HG02763 (cell line): Measurements from ENCODE around the gene RELCH.

Experiments used
- ATAC-seq: cut with Tn5 transposase; IDR thresholded peaks from one replicate; pipeline ENCODE4 v1.9.1; 2021; ENCODE audit warnings: mild to moderate bottlenecking, moderate library complexity; ENCODE audit not compliant: unreplicated experiment

The RELCH gene

DNA sequence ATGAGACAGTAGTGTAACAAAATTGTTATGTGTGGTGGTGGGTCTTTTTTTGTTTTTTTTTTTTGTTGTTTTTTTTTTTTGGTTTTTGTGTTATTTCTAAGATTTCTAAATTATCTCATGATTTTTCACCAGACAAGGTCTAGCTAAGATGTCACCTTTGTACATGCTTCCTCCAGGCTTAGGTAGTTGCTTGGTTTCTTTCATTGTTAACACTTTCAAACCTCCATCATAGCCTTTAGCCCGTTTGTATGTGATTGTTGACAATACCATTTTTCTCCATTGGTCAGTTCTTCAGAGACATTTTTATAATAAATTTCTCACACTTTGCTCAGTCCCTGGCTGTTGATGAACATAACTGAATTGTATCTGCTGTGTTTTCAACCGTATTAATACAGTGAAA is 2.2 kb downstream of the RELCH start:
- ATAC-seq, result no peak

DNA sequence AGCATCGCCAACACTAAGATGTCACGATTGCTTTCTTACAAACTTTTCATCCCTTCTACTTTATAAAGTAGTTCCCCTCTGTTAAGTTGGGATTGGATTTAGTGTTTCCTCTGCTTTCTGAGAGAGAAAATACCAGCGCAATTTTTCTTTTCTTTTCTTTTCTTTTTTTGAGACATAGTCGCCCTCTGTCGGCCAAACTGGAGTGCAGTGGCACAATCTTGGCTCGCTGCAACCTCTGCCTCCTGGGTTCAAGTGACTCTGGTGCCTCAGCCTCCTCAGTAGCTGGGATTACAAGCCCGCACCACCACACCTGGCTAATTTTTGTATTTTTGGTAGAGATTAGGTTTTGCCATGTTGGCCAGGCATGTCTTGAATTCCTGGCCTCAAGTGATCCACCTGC is 9.0 kb downstream of the RELCH start:
- no peak for ATAC-seq

- no peak for ATAC-seq
These were observed 9.9 kb downstream of the RELCH start for GRCh38 chr18:62196980-62197379.

GRCh38 chr18:62198259-62198658 is 11.2 kb downstream of the RELCH start:
- no peak for ATAC-seq

GRCh38 chr18:62199629-62200028 is 12.6 kb downstream of the RELCH start:
- ATAC-seq, result no peak

DNA sequence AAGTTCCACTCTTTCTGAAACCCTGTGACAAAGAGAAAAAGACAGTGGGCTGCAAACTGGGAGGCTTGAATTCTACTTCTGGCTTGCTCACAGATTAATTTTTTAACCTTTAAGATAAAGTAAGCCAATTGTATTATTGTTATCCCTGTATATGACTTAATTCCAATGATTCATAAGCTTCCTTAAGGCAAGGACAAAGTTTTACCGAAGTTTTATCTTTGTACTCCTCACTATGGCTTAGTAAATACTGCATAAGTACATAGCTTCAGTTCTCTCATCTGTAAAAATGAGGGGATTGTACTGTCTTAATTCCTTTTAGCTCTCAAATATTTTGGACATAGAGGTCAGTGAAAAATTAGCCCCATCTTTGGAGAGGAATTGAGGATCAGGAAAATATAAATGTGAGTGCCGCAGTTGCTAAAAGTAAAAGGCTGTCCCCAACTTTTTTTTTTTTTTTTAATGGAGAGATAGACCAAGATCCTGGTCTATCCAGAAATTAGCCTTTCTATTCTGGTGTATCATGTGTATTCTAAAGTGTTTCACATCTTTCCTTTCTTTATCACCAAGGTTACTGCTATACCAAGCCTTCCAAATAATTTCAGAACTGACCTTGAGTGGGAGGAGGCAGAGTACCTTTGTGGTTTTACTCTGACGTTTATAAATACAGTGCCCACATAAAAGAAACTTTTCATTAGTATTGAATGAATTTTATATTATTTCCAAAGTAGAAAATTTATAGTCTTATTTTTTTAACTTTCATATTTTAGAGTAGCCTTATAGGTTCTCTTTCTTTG is 13.3 kb downstream of the RELCH start:
- ATAC-seq, result no peak

- no peak for ATAC-seq
These were observed 14.8 kb downstream of the RELCH start for GRCh38 chr18:62201870-62202269.

- ATAC-seq, result no peak
These were observed 18.8 kb downstream of the RELCH start for GRCh38 chr18:62205824-62206223.

- ATAC-seq, result no peak
These were observed 19.5 kb downstream of the RELCH start for GRCh38 chr18:62206593-62206992.

GRCh38 chr18:62209046-62209445 is 22.0 kb downstream of the RELCH start:
- ATAC-seq, result no peak

GRCh38 chr18:62210138-62210537 is 23.1 kb downstream of the RELCH start:
- ATAC-seq, result no peak

DNA sequence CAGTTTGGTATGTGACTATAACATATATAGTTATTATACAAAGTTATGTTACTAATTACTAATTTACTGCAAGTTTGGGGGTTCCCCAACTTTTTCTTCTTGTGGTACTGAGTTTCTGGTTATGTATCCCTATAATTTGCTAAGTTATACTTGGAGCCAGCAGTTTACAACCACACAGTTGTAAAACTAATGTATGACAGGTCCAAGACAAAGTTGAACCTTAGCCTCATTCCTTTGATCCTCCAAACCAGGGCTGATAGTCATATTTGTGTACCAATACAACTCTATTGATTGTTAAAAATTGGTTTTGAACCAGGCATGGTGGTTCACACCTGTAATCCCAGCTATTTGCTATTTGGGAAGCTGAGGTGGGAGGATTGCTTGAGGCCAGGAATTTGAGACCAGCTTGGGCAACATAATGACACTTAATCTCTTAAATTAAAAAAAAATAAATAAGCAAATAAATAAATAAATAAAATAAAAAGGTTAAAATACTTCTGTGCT is 24.3 kb downstream of the RELCH start:
- no peak for ATAC-seq

GRCh38 chr18:62214790-62215189 is 27.7 kb downstream of the RELCH start:
- no peak for ATAC-seq

GRCh38 chr18:62224229-62224628 is 37.2 kb downstream of the RELCH start:
- ATAC-seq, result no peak

GRCh38 chr18:62226047-62226446 is 39.0 kb downstream of the RELCH start:
- ATAC-seq, result no peak

- no peak for ATAC-seq
These were observed 49.2 kb downstream of the RELCH start for GRCh38 chr18:62236252-62236651.

- no peak for ATAC-seq
These were observed 52.4 kb downstream of the RELCH start for GRCh38 chr18:62239475-62239874.

GRCh38 chr18:62242955-62243354 is 55.9 kb downstream of the RELCH start:
- no peak for ATAC-seq

GRCh38 chr18:62245177-62245576 is 58.1 kb downstream of the RELCH start:
- ATAC-seq, result no peak

- ATAC-seq, result no peak
These were observed 58.6 kb downstream of the RELCH start for GRCh38 chr18:62245699-62246098.

GRCh38 chr18:62248313-62248712 is 61.3 kb downstream of the RELCH start:
- no peak for ATAC-seq

DNA sequence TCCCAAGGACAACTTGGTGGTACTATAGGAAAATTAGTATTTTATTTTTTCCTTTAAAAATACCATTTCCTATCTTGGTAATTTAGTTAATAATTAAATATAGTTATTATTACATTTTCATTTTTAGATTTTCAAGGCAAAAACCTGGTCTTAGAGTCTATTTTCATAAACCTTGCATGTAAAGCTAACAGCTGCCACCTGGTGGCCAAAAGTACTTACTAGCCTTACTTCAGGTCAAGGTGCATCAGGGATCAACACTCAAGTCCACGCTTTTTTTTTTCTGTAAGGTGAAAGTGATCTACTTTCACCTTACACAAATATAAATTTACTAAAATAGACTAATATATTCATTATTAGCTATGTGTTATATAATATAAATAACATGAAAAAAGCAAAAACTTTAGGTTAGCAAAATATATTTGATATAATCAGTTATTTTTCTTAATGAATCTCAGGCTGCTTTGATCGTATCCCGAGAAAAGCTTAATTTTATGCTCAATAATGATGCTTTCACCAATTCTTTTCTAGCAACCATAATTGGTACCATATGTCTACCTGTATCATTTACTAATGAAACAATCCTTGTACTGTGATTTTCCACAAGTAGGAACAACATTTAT is 62.5 kb downstream of the RELCH start:
- peak; percentile 56 for ATAC-seq
